Measurements from ENCODE around the gene FRS2. TPM values are rescaled to one million over a fixed set of nuclear protein-coding genes. Genes with fewer than 3 reads are reported as not detected.

Gene FRS2
- total and polyA plus RNA-seq, 5 donors from 2014 or later, result 6.9 to 31.8 (median 10.9) TPM

DNA sequence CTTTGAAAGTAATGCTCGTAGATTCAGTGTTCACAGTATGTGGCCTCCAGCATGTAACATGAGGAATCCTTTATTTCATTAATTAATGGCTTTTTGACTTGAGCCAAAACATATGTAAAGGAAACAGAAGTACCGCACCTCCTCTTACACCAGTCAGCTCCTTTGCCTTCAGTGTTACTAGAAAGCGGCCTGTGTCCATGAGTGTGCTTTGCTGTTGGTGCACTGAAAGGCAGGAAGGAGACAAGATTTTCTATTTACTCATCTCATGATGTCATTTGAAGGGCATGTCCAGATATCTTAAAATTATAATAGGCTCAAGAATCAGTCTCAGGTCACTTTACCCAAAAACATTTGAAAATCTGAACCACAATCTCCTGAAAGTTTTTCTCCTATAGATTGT is 105.2 kb downstream of the FRS2 start:
- no peak for ATAC-seq (ENCODE audit: low read depth in 2 of 2)
- Histone ChIP-seq H3K27ac (ENCODE audit: insufficient read depth, low read length, poor library complexity, severe bottlenecking) (no peak overlapping the region), H3K36me3 (ENCODE audit: control insufficient read depth, insufficient read depth, low read length) (peaks cover 27% of the 10 kb centered on the region), H3K27me3 (ENCODE audit: control insufficient read depth, insufficient read depth, low read length) (no peaks in the 10 kb centered on the region), H3K9me3 (ENCODE audit: control insufficient read depth in 2 of 2, low read length in 2 of 2) (no peaks in the 10 kb centered on the region), H3K4me1 (ENCODE audit: control insufficient read depth, insufficient read depth, low read length, poor library complexity, severe bottlenecking) (no peaks in the 10 kb centered on the region), H3K4me3 (ENCODE audit: low read depth, low read length) (no peak overlapping the region)
- Mint-ChIP-seq H3K4me3 (no peak overlapping the region), H3K9me3 (peaks cover 0 to 2% (median 0%) of the 10 kb centered on the region in 7 donors), H3K36me3 (peaks cover 36% of the 10 kb centered on the region), H3K4me1 (peaks cover 0 to 12% (median 1%) of the 10 kb centered on the region in 4 donors), H3K27ac (no peak overlapping the region), H3K27me3 (no peaks in the 10 kb centered on the region)
- no peak for DNase-seq

DNA sequence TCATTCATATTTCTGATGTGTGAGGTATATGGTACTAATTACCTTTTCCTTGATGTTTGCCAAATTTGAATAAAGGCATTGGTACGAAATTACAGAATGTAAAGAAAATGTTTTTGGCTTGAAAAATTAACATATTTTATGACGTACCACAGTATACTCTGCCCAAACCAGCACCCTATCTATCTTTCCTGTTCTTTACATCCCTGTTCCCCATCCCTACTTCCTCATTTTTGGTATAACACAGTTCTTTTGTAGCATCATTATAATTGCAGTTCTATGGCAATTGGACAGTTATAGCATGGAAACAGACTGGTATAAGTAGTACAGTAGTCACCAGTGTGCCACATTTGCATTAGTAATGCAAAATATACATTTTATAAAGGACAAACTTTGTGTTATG is 108.1 kb downstream of the FRS2 start:
- Histone ChIP-seq H3K4me3 (ENCODE audit: low read depth, low read length) (no peak overlapping the region), H3K27ac (ENCODE audit: insufficient read depth, low read length, poor library complexity, severe bottlenecking) (no peak overlapping the region), H3K27me3 (ENCODE audit: control insufficient read depth, insufficient read depth, low read length) (no peaks in the 10 kb centered on the region), H3K36me3 (ENCODE audit: control insufficient read depth, insufficient read depth, low read length) (peaks cover 12% of the 10 kb centered on the region), H3K4me1 (ENCODE audit: control insufficient read depth, insufficient read depth, low read length, poor library complexity, severe bottlenecking) (no peaks in the 10 kb centered on the region), H3K9me3 (ENCODE audit: control insufficient read depth in 2 of 2, low read length in 2 of 2) (no peaks in the 10 kb centered on the region)
- H3K36me3 Mint-ChIP-seq, result peaks cover 22% of the 10 kb centered on the region
- no peak overlapping the region for H3K4me3 Mint-ChIP-seq
- ATAC-seq (ENCODE audit: low read depth in 2 of 2) (no peak), DNase-seq (no peak)
- H3K27ac Mint-ChIP-seq, result no peak overlapping the region
- peaks cover 0 to 7% (median 5%) of the 10 kb centered on the region in 4 donors for H3K4me1 Mint-ChIP-seq
- peaks cover 0 to 1% (median 0%) of the 10 kb centered on the region in 7 donors for H3K9me3 Mint-ChIP-seq
- H3K27me3 Mint-ChIP-seq, result peaks cover 8% of the 10 kb centered on the region

DNA sequence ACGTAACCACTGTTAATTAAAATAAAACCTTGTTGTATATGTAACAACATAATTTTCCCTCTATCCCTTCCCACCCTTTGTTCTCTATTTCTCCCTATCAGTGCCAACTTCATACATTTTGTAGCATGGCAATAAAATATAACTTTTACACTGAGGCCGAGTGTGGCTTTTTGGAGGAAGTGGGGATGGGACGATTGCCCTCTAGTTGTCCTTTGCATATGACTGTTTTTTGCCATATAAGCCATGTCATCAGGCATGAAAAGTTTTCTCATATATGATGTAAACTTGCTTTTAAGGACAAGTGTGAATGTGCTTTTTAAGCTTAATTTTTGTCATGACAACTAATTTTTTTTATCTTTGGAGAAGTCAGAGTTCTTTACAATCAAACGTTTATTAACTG is 108.8 kb downstream of the FRS2 start:
- Mint-ChIP-seq H3K9me3 (peaks cover 0 to 1% (median 0%) of the 10 kb centered on the region in 7 donors), H3K4me3 (no peak overlapping the region), H3K36me3 (peaks cover 18% of the 10 kb centered on the region), H3K4me1 (peaks cover 0 to 7% (median 5%) of the 10 kb centered on the region in 4 donors), H3K27me3 (peaks cover 8% of the 10 kb centered on the region), H3K27ac (no peak overlapping the region)
- Histone ChIP-seq H3K27ac (ENCODE audit: insufficient read depth, low read length, poor library complexity, severe bottlenecking) (no peak overlapping the region), H3K4me1 (ENCODE audit: control insufficient read depth, insufficient read depth, low read length, poor library complexity, severe bottlenecking) (no peaks in the 10 kb centered on the region), H3K4me3 (ENCODE audit: low read depth, low read length) (no peak overlapping the region), H3K36me3 (ENCODE audit: control insufficient read depth, insufficient read depth, low read length) (peaks cover 9% of the 10 kb centered on the region), H3K9me3 (ENCODE audit: control insufficient read depth in 2 of 2, low read length in 2 of 2) (no peaks in the 10 kb centered on the region), H3K27me3 (ENCODE audit: control insufficient read depth, insufficient read depth, low read length) (no peaks in the 10 kb centered on the region)
- no peak for ATAC-seq (ENCODE audit: low read depth in 2 of 2)
- DNase-seq, result no peak

DNA sequence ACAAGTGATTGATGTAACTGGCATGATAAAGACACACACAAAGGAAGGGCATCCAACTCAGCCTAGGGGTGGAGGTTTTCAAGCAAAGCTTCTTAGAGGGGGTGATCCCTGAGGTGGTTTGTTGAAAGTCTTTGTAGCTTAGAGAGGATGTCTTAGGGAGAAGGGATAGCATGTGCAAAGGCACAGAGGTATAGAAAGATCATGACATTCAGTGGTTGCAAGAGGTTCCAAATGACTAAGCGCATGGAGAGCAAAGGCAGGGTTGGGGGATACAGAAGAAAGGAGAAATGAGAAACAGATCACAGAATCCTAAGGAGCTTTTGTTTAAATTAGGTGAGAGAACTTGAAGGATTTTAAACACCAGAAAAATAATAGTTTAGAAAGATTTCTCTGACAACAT is 109.9 kb downstream of the FRS2 start:
- ATAC-seq (ENCODE audit: low read depth in 2 of 2), result no peak
- peaks cover 8% of the 10 kb centered on the region for H3K27me3 Mint-ChIP-seq
- no peak for DNase-seq
- Histone ChIP-seq H3K9me3 (ENCODE audit: control insufficient read depth in 2 of 2, low read length in 2 of 2) (no peaks in the 10 kb centered on the region), H3K27me3 (ENCODE audit: control insufficient read depth, insufficient read depth, low read length) (no peaks in the 10 kb centered on the region), H3K27ac (ENCODE audit: insufficient read depth, low read length, poor library complexity, severe bottlenecking) (no peak overlapping the region), H3K4me1 (ENCODE audit: control insufficient read depth, insufficient read depth, low read length, poor library complexity, severe bottlenecking) (peaks cover 5% of the 10 kb centered on the region), H3K36me3 (ENCODE audit: control insufficient read depth, insufficient read depth, low read length) (no peaks in the 10 kb centered on the region), H3K4me3 (ENCODE audit: low read depth, low read length) (no peak overlapping the region)
- H3K4me1 Mint-ChIP-seq, result peaks cover 5 to 14% (median 6%) of the 10 kb centered on the region in 4 donors
- H3K9me3 Mint-ChIP-seq, result peaks cover 0 to 1% (median 0%) of the 10 kb centered on the region in 7 donors
- no peak overlapping the region for H3K4me3 Mint-ChIP-seq
- H3K36me3 Mint-ChIP-seq, result peaks cover 8% of the 10 kb centered on the region
- H3K27ac Mint-ChIP-seq, result no peak overlapping the region

DNA sequence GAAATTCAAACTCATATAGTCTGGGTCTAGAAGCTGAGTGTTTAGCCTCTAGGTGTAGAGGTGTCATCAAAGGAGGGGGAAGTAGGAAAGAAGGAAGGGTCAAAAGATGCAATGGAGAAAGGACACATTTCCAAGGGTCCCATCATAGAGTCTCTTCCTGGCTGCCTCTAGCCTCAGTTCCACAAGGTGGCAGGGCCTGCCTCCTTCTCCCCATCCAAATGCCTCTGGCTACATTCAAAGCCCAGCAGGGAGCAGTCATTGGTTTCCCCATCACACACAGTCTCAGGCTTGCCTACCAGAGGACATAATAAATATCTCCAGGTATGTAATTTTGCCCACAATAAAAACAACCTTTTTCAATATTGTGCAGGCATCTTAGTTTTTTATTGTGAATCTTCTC is 113.0 kb downstream of the FRS2 start:
- H3K27ac Mint-ChIP-seq, result no peak overlapping the region
- H3K4me3 Mint-ChIP-seq, result peak overlapping the region in 2 of 4 donors; percentile 38 to 43

DNA sequence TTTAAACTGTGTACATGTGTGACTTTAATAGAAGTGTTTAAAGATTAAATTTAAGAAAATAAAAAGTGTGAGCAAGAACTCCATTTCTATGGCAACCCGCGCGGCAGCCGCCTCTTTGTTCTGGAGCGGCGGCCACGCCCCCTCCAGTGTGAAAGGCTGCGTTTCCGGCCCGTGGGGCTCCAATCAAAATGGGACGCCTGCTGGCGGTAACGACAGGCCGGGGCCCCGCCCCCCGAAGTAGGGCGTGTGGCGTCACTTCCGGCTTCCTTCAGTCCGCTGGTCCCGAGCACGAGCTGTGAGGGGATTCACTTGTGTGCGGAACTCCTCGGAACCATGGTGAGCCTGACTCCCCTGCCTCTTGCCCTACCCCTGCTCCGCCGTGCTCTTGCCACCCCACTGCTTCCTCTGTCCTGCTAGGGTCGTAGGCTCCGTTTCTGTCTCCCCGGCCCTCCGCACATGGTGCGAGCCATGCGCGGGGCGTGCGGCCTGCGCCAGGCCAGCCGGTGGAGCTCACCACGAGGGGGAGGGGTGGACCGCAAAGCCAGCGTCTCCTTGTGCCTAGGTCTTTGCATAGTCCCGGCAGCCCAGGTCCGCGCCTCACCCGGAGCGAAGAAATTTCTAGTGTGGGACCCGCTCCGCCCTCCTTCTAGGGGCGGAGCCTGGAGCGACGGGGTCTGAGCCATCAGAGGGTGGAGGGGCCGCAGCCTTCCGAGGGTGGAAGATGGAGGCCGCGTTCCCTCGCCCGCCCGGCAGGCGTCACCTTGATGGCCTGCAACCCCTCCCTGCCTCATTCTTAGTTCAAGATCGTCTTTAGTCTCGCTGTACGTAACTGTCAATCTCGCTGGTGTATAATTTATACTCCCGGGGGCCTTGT is 115.2 kb downstream of the FRS2 start, which contains the start of gene CCT2:
Gene CCT2, plus strand, starts transcription at position 271 of the 874 bp plus-strand sequence. Its CDS starts 63 bp downstream, at position 334.
- Mint-ChIP-seq H3K4me1 (peaks cover 5 to 26% (median 19%) of the 10 kb centered on the region in 4 donors), H3K9me3 (peaks cover 0 to 1% (median 0%) of the 10 kb centered on the region in 7 donors), H3K27ac (peak within 1 kb of the TSS; percentile 92 to 98 (median 97)), H3K27me3 (peaks cover 8% of the 10 kb centered on the region), H3K4me3 (peak within 1 kb of the TSS; percentile 96 to 97 (median 96)), H3K36me3 (peaks cover 18% of the 10 kb centered on the region)
- no peaks in the 10 kb centered on the region for H3K9me3 ChIP-seq (ENCODE audit: control insufficient read depth in 2 of 2, low read length in 2 of 2)
- H3K27me3 ChIP-seq (ENCODE audit: control insufficient read depth, insufficient read depth, low read length), result no peaks in the 10 kb centered on the region
- DNase-seq, result peak; percentile 95 to 98 (median 96)
- H3K4me1 ChIP-seq (ENCODE audit: control insufficient read depth, insufficient read depth, low read length, poor library complexity, severe bottlenecking), result peaks cover 15% of the 10 kb centered on the region
- peaks cover 36% of the 10 kb centered on the region for H3K36me3 ChIP-seq (ENCODE audit: control insufficient read depth, insufficient read depth, low read length)
- H3K4me3 ChIP-seq (ENCODE audit: low read depth, low read length), result peak within 1 kb of the TSS; percentile 95
- peak within 1 kb of the TSS; percentile 96 for H3K27ac ChIP-seq (ENCODE audit: insufficient read depth, low read length, poor library complexity, severe bottlenecking)
- peak; percentile 96 for ATAC-seq (ENCODE audit: low read depth in 2 of 2)

More for the DNA sequence above, 113.0 kb downstream of the FRS2 start:
- Mint-ChIP-seq H3K4me1 (peaks cover 7 to 26% (median 12%) of the 10 kb centered on the region in 4 donors), H3K27me3 (peaks cover 8% of the 10 kb centered on the region), H3K36me3 (peaks cover 2% of the 10 kb centered on the region), H3K9me3 (peaks cover 0 to 1% (median 0%) of the 10 kb centered on the region in 7 donors)
- DNase-seq, result no peak
- H3K27me3 ChIP-seq (ENCODE audit: control insufficient read depth, insufficient read depth, low read length), result no peaks in the 10 kb centered on the region
- no peak for ATAC-seq (ENCODE audit: low read depth in 2 of 2)
- H3K4me1 ChIP-seq (ENCODE audit: control insufficient read depth, insufficient read depth, low read length, poor library complexity, severe bottlenecking), result peaks cover 15% of the 10 kb centered on the region
- H3K4me3 ChIP-seq (ENCODE audit: low read depth, low read length), result no peak overlapping the region
- no peak overlapping the region for H3K27ac ChIP-seq (ENCODE audit: insufficient read depth, low read length, poor library complexity, severe bottlenecking)
- H3K36me3 ChIP-seq (ENCODE audit: control insufficient read depth, insufficient read depth, low read length), result peaks cover 14% of the 10 kb centered on the region
- H3K9me3 ChIP-seq (ENCODE audit: control insufficient read depth in 2 of 2, low read length in 2 of 2), result no peaks in the 10 kb centered on the region

DNA sequence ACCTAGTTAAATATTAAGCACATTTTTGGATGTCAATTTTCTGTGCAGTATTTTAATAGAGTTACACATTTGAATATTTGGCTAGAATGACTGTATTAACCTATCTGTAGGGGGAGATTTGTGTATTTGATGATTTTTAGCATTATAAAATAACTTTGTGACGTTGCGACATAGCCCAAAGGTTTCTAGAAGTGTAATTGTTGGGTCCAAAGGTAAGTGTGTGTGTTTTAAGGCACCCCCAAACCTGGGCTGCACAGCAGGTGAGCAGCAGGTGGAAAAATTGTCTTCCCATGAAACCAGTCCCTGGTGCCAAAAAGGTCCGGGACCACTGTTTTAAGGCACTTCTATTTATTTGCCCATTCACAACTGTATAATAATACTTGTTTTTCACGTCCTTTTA is 118.3 kb downstream of the FRS2 start:
- Mint-ChIP-seq H3K4me1 (peaks cover 12 to 32% (median 19%) of the 10 kb centered on the region in 4 donors), H3K27me3 (no peaks in the 10 kb centered on the region), H3K4me3 (no peak overlapping the region), H3K9me3 (no peaks in the 10 kb centered on the region), H3K36me3 (peaks cover 37% of the 10 kb centered on the region), H3K27ac (no peak overlapping the region)
- Histone ChIP-seq H3K9me3 (ENCODE audit: control insufficient read depth in 2 of 2, low read length in 2 of 2) (no peaks in the 10 kb centered on the region), H3K4me1 (ENCODE audit: control insufficient read depth, insufficient read depth, low read length, poor library complexity, severe bottlenecking) (peaks cover 15% of the 10 kb centered on the region), H3K4me3 (ENCODE audit: low read depth, low read length) (no peak overlapping the region), H3K27ac (ENCODE audit: insufficient read depth, low read length, poor library complexity, severe bottlenecking) (peak overlapping the region; percentile 1), H3K27me3 (ENCODE audit: control insufficient read depth, insufficient read depth, low read length) (no peaks in the 10 kb centered on the region), H3K36me3 (ENCODE audit: control insufficient read depth, insufficient read depth, low read length) (peaks cover 66% of the 10 kb centered on the region)
- ATAC-seq (ENCODE audit: low read depth in 2 of 2), result no peak
- no peak for DNase-seq

Measured in CD4-positive, CD25-positive, alpha-beta regulatory T cell (primary cell).